MM.1S (cell line): ENCODE measurements around the gene TMEM131.

ENCODE experiments used
- DNase-seq: peaks from one replicate; pipeline ENCODE4 v3.0.0-alpha.2; 2015
- H2AFZ ChIP-seq: fragments of 300-600 bp; sonication (generic); 2 replicates; pipeline ENCODE4 v1.6.0; 2016; ENCODE audit warnings: antibody characterized with exemption, low read length
- H3F3A ChIP-seq: fragments of 300-600 bp; sonication (generic); 2 replicates; pipeline ENCODE4 v1.6.1; 2016; ENCODE audit warnings: mild to moderate bottlenecking, antibody characterized with exemption, low read length, moderate library complexity, mixed read lengths; ENCODE audit not compliant: insufficient read depth
- H3K27ac ChIP-seq: fragments of 300-600 bp; sonication (generic); 2 replicates; pipeline ENCODE4 v1.5.1; 2016; ENCODE audit warnings: mild to moderate bottlenecking, low read length
- H3K27me3 ChIP-seq: fragments of 300-600 bp; sonication (generic); replicated peaks from 2 replicates; pipeline ENCODE4 v1.6.0; 2016; ENCODE audit warnings: low read length; ENCODE audit not compliant: insufficient read depth
- H3K36me3 ChIP-seq: fragments of 300-600 bp; sonication (generic); replicated peaks from 2 replicates; pipeline ENCODE4 v1.6.1; 2016; ENCODE audit warnings: mild to moderate bottlenecking, low read length, mixed read lengths; ENCODE audit not compliant: insufficient read depth
- H3K4me1 ChIP-seq: fragments of 300-600 bp; sonication (generic); 2 replicates; pipeline ENCODE4 v1.6.1; 2016; ENCODE audit warnings: low read length, mixed read lengths
- H3K4me2 ChIP-seq: fragments of 300-600 bp; sonication (generic); 2 replicates; pipeline ENCODE4 v1.6.0; 2016; ENCODE audit warnings: low read depth, low read length
- H3K4me3 ChIP-seq: fragments of 300-600 bp; sonication (generic); 2 replicates; pipeline ENCODE4 v1.5.1; 2016; ENCODE audit warnings: low read length, mixed read lengths
- H3K79me2 ChIP-seq: fragments of 300-600 bp; sonication (generic); 2 replicates; pipeline ENCODE4 v1.6.1; 2016; ENCODE audit warnings: mixed run types, low read length, mixed read lengths
- H3K9ac ChIP-seq: fragments of 300-600 bp; sonication (generic); 2 replicates; pipeline ENCODE4 v1.6.1; 2016; ENCODE audit warnings: low read length, mixed read lengths
- H3K9me2 ChIP-seq: fragments of 300-600 bp; sonication (generic); replicated peaks from 2 replicates; pipeline ENCODE4 v1.6.1; 2016; ENCODE audit warnings: mild to moderate bottlenecking, low read length, mixed read lengths; ENCODE audit not compliant: insufficient read depth
- H3K9me3 ChIP-seq: fragments of 300-600 bp; sonication (generic); replicated peaks from 2 replicates; pipeline ENCODE4 v1.6.1; 2016; ENCODE audit warnings: mild to moderate bottlenecking, low read length, mixed read lengths; ENCODE audit not compliant: insufficient read depth
- H4K20me1 ChIP-seq: fragments of 300-600 bp; sonication (generic); 2 replicates; pipeline ENCODE4 v1.6.1; 2016; ENCODE audit warnings: mild to moderate bottlenecking, low read length, moderate library complexity, mixed read lengths; ENCODE audit not compliant: insufficient read depth
- CTCF ChIP-seq: fragments of 300-600 bp; sonication (generic); IDR thresholded peaks from 2 replicates; pipeline ENCODE4 v1.5.1; 2016; ENCODE audit warnings: antibody characterized with exemption, low read length, mixed read lengths
- EZH2 ChIP-seq: fragments of 300-600 bp; sonication (generic); optimal IDR thresholded peaks from 2 replicates; pipeline ENCODE3; 2017; ENCODE audit warnings: low read depth, mild to moderate bottlenecking, antibody characterized with exemption, low read length, mixed read lengths
- EZH2phosphoT487 ChIP-seq: fragments of 300-600 bp; sonication (generic); IDR thresholded peaks from 2 replicates; pipeline ENCODE4 v1.6.1; 2018; ENCODE audit warnings: antibody characterized with exemption, low read length

Gene TMEM131

GRCh38 chr2:97906307-97906706, 89.4 kb downstream of the TMEM131 start:
- Histone ChIP-seq H3K4me1 (no peaks in the 10 kb centered on the region), H3K9me2 (no peaks in the 10 kb centered on the region), H3K9ac (no peak overlapping the region), H2AFZ (no peak overlapping the region), H3K36me3 (no peaks in the 10 kb centered on the region), H3K27ac (no peak overlapping the region), H3K27me3 (no peaks in the 10 kb centered on the region), H4K20me1 (no peaks in the 10 kb centered on the region), H3K79me2 (no peaks in the 10 kb centered on the region), H3K9me3 (no peaks in the 10 kb centered on the region), H3F3A (no peaks in the 10 kb centered on the region), H3K4me3 (no peak overlapping the region), H3K4me2 (no peak overlapping the region)
- TF ChIP-seq CTCF = no peak
- TF ChIP-seq EZH2 = no peak
- TF ChIP-seq EZH2phosphoT487 = no peak
- no peak for DNase-seq

- no peaks in the 10 kb centered on the region for H3F3A ChIP-seq
- H3K4me1 ChIP-seq = no peaks in the 10 kb centered on the region
- TF ChIP-seq EZH2phosphoT487 (no peak), EZH2 (no peak), CTCF (no peak)
- H3K79me2 ChIP-seq = no peaks in the 10 kb centered on the region
- no peaks in the 10 kb centered on the region for H3K9me3 ChIP-seq
- no peaks in the 10 kb centered on the region for H3K36me3 ChIP-seq
- no peak overlapping the region for H3K9ac ChIP-seq
- H3K9me2 ChIP-seq = no peaks in the 10 kb centered on the region
- H3K4me3 ChIP-seq = no peak overlapping the region
- no peak for DNase-seq
- H3K27me3 ChIP-seq = no peaks in the 10 kb centered on the region
- H3K27ac ChIP-seq = no peak overlapping the region
- H3K4me2 ChIP-seq = no peak overlapping the region
- no peaks in the 10 kb centered on the region for H4K20me1 ChIP-seq
- no peak overlapping the region for H2AFZ ChIP-seq
Observed at GRCh38 chr2:97905294-97905693, 90.5 kb downstream of the TMEM131 start.

GRCh38 chr2:97901862-97902261, 93.9 kb downstream of the TMEM131 start:
- Histone ChIP-seq H3K4me3 (no peak overlapping the region), H3K9me2 (no peaks in the 10 kb centered on the region), H3K9me3 (no peaks in the 10 kb centered on the region), H3K27me3 (no peaks in the 10 kb centered on the region), H2AFZ (no peak overlapping the region), H4K20me1 (no peaks in the 10 kb centered on the region), H3K4me1 (no peaks in the 10 kb centered on the region), H3F3A (no peaks in the 10 kb centered on the region), H3K27ac (no peak overlapping the region), H3K79me2 (no peaks in the 10 kb centered on the region), H3K36me3 (no peaks in the 10 kb centered on the region), H3K4me2 (no peak overlapping the region), H3K9ac (no peak overlapping the region)
- DNase-seq = no peak
- no peak for TF ChIP-seq CTCF
- no peak for TF ChIP-seq EZH2phosphoT487
- no peak for TF ChIP-seq EZH2
